NCI-H2107 treated with DMSO at 0.1 percent for 48 hours (cell line): ENCODE results near the gene FAM13C.
"Not testable (repeated sequence)": the region's sequence is repeated elsewhere in the genome, so short reads cannot be mapped to it uniquely, and the experiment has no call there.

Experiments
- DNase-seq: peaks from one replicate; lab custom pipeline; 2025; ENCODE audit not compliant: unreplicated experiment; lab: John Stamatoyannopoulos, UW

The FAM13C gene

GRCh38 chr10:59362144-59362958, at the start of gene FAM13C:
TSS of gene FAM13C (minus strand) at chr10:59362549. CDS start at chr10:59362460, 89 bp downstream.
- DNase-seq, result peak; percentile 30

DNA sequence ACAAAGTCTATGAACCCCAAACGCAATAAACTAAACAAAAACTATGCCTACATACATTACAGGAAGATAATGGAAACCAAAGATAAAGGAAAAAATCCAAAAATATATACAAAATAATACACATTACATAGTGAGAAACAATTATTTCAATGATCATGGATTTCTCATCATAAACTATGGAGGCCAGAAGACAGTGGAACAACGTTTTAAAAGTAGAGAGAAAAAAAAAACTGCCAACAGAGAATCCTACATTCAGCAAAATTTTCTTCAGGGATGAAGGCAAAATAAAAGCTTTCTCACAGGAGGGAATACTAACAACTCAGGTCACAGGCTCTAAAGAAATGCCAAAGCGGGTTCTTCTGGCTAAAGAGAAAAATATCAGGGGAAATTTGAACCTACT, 42.9 kb upstream of the FAM13C start:
- no peak for DNase-seq

GRCh38 chr10:59400214-59400613, 37.9 kb upstream of the FAM13C start:
- no peak for DNase-seq

- DNase-seq, result not testable (repeated sequence)
These were observed 37.0 kb upstream of the FAM13C start for GRCh38 chr10:59399329-59399728.

DNA sequence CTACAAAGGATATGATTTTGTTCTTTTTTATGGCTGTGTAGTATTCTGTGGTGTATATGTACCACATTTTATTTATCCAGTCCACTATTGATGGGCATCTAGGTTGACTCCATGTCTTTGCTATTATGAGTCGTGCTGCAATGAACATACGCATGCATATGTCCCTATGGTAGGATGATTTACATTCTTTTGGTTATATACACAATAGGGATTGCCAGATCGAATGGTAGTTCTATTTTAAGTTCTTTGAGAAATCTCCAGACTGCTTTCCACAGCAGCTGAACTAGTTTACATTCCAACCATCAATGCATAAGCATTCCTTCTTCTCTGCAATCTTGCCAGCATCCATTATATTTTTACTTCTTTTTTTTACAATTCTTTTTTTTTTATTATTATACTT, 35.6 kb upstream of the FAM13C start:
- no peak for DNase-seq

GRCh38 chr10:59395984-59396383, 33.6 kb upstream of the FAM13C start:
- DNase-seq, result no peak

DNA sequence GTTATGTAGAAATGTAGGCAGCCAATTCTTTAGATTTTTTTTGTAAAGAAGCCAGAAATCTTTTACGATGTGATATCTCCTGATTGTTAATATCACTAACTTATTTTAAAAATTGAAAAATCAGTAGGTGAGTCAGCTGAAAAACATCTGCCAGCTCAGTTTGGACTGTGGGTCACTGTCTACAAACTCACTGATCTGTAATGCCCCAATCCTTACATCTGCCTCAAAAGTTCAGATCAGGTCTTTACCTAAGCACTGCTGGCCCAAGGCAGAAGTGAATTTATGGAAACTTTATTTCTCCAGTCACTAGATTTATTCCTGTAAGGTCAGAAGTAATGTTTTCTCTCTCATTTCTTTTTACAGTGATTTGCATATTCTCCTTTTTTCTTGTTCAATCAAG, 31.0 kb upstream of the FAM13C start:
- DNase-seq, result no peak

DNA sequence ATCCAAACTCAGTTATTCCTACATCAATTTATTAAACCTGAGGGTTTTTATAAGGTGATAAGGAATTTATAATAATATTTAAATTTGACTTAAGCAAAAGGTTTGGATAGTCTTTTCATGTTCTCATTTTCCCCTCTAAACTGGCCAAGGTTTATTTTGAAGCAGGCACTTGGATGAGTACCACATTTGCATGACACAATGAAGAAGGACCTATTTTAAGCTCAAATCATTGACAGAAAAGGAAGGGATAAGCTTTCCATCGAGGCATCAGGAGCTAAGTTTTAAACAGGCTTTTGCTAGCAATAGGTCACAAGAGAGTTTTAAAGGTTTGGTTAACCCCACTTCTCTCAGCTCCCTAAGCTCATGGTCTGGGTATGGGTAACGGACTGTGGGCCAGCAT, 28.7 kb upstream of the FAM13C start:
- no peak for DNase-seq

- no peak for DNase-seq
These were observed 26.3 kb upstream of the FAM13C start for GRCh38 chr10:59388671-59388976.

DNA sequence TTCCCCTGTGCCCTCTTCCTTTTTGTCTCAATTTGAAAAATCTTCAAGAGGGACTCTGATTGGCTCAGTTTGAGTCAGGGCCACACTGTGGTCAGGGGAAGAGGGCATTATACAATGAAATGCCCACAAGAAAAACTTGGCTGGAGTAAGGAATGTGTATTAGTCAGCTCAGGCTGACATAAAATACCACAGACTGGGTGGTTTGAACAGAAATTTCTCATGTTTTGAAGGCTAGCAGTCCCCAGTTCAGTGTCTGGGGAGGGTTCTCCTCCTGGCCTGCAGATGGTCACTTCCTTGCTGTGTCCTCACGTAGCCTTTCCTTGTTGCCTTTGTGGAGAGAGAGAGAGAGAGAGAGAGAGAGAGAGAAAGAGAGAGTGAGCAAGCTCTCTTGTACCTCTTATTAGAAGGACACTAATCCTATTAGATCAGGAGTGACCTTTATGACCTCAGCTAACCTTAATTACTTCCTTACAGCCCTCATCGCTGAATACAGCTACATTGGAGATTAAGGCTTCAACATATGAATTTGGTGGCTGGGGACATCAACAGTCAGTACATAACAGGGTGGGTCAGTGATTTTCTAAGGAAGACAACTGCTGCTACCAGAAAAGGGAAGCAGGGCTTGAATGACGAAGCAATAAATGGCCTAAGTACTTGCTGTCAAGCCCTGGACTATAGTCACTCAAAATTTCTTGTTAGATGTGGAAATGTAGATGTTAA, 25.8 kb upstream of the FAM13C start:
- DNase-seq, result no peak

GRCh38 chr10:59384761-59385160, 22.4 kb upstream of the FAM13C start:
- DNase-seq, result no peak

GRCh38 chr10:59383908-59384307, 21.6 kb upstream of the FAM13C start:
- DNase-seq, result no peak

DNA sequence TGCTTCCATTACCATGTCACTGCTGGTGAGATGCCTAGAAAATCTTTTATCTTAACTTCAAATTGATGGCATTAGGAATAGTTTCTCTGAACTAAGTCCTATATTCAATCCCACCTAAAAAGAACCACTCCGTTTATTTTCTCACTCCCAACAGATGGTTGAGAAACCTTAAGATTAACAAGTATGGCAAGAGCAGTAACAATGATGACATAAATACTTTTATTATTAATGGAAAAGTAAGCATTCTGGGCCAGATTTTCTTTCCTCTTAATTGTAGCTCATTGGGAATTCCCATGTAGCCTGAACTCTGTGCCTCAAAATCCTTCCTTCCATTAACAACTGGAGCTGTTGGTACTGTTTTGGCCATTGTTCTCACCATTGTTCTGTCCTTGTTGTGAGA, 21.1 kb upstream of the FAM13C start:
- DNase-seq, result no peak

- DNase-seq, result no peak
These were observed 20.5 kb upstream of the FAM13C start for GRCh38 chr10:59382831-59383295.

- DNase-seq, result no peak
These were observed 19.3 kb upstream of the FAM13C start for GRCh38 chr10:59381687-59382086.

GRCh38 chr10:59376846-59377245, 14.5 kb upstream of the FAM13C start:
- DNase-seq, result no peak

- DNase-seq, result no peak
These were observed 13.6 kb upstream of the FAM13C start for GRCh38 chr10:59375990-59376389.

GRCh38 chr10:59374916-59375315, 12.6 kb upstream of the FAM13C start:
- DNase-seq, result no peak

GRCh38 chr10:59373071-59373470, 10.7 kb upstream of the FAM13C start:
- DNase-seq, result no peak

GRCh38 chr10:59372543-59372942, 10.2 kb upstream of the FAM13C start:
- DNase-seq, result no peak

- DNase-seq, result no peak
These were observed 3.9 kb upstream of the FAM13C start for GRCh38 chr10:59366290-59366689.

DNA sequence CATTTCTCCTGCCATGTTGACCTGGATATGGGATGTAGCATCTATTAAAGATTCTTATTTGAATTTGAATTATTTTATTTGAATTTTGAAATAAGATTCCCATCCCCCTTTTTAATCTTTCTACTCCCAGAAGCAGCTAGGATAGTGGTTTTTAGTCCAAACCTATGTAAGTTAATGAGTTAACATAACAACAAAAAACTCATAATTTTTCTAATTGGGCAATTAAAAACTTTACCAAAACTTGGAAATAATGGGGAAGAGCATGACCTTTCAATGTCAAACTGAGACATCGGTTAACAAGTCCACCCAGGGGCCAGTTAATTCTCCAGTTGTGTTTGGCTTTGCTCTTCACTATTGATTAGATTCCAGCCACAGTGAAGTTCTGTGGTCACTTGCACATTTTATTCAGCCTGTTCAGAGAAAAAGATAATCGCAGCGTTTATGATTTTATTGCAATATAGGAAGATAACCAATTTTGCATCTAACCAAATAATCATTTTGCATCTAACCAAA, 1.2 kb upstream of the FAM13C start:
- DNase-seq, result no peak
